ENCODE measurements around the gene ZNF219. TPM values are rescaled to one million over a fixed set of nuclear protein-coding genes. Genes with fewer than 3 reads are reported as not detected.

ZNF219 gene
- total RNA-seq, 2 experiments from 2014 or later = 9.8 to 15.5 TPM

- H3K27ac ChIP-seq (ENCODE audit: low read depth, low read length, poor library complexity, severe bottlenecking) = no peak overlapping the region
- no TSS peak for BruUV-seq (replicated peaks)
- H3K79me2 ChIP-seq (ENCODE audit: insufficient read depth, low read depth, low read length) = no peaks in the 10 kb centered on the region
- no peak for DNase-seq (ENCODE audit: low spot score)
- H2AFZ ChIP-seq (ENCODE audit: low read length) = no peak overlapping the region
- ChIA-PET POLR2A (no interaction called here), CTCF (ENCODE audit: unreplicated experiment) (interaction anchor here (1.1 kb wide), 1 partner anchor 21 kb away, joined by 3 read pairs; no protein-coding TSS in a partner anchor)
- H3K9me3 ChIP-seq (ENCODE audit: low read length) = no peaks in the 10 kb centered on the region
- H3K36me3 ChIP-seq (ENCODE audit: insufficient read depth, low read length) = no peaks in the 10 kb centered on the region
- no peak overlapping the region for H3K4me3 ChIP-seq (ENCODE audit: low read depth, low read length, poor library complexity, severe bottlenecking)
- intact Hi-C loops (cut with micrococcal nuclease; ENCODE audit: unreplicated experiment) = no loop called here
- H4K20me1 ChIP-seq (ENCODE audit: insufficient read depth, low read length) = no peaks in the 10 kb centered on the region
- H3K4me1 ChIP-seq (ENCODE audit: insufficient read depth, low read length, poor library complexity, severe bottlenecking) = no peaks in the 10 kb centered on the region
- H3K4me2 ChIP-seq (ENCODE audit: low read length) = no peak overlapping the region
- TF ChIP-seq CTCF (conservative IDR thresholded peaks at IDR 0.05; ENCODE audit: low read length) (no peak), EZH2phosphoT487 (IDR thresholded peaks at IDR 0.05; ENCODE audit: borderline replicate concordance, low read depth, low read length) (no peak)
- no peaks in the 10 kb centered on the region for H3K9me2 ChIP-seq (ENCODE audit: insufficient read depth, low read length)
Observed at GRCh38 chr14:21078287-21078686, 20.2 kb downstream of the ZNF219 start.

- no peak overlapping the region for H2AFZ ChIP-seq (ENCODE audit: low read length)
- H3K9me2 ChIP-seq (ENCODE audit: insufficient read depth, low read length) = no peaks in the 10 kb centered on the region
- no peak for DNase-seq (ENCODE audit: low spot score)
- CTCF ChIA-PET (ENCODE audit: unreplicated experiment) = interaction anchor here (1.1 kb wide), 1 partner anchor 22 kb away, joined by 3 read pairs; no protein-coding TSS in a partner anchor
- no peaks in the 10 kb centered on the region for H4K20me1 ChIP-seq (ENCODE audit: insufficient read depth, low read length)
- no TSS peak for BruUV-seq (replicated peaks)
- no peaks in the 10 kb centered on the region for H3K79me2 ChIP-seq (ENCODE audit: insufficient read depth, low read depth, low read length)
- H3K9me3 ChIP-seq (ENCODE audit: low read length) = no peaks in the 10 kb centered on the region
- POLR2A ChIA-PET = no interaction called here
- no peak overlapping the region for H3K4me2 ChIP-seq (ENCODE audit: low read length)
- intact Hi-C loops (cut with micrococcal nuclease; ENCODE audit: unreplicated experiment) = no loop called here
- H3K36me3 ChIP-seq (ENCODE audit: insufficient read depth, low read length) = no peaks in the 10 kb centered on the region
- no peak overlapping the region for H3K27ac ChIP-seq (ENCODE audit: low read depth, low read length, poor library complexity, severe bottlenecking)
- TF ChIP-seq CTCF (conservative IDR thresholded peaks at IDR 0.05; ENCODE audit: low read length) (no peak), EZH2phosphoT487 (IDR thresholded peaks at IDR 0.05; ENCODE audit: borderline replicate concordance, low read depth, low read length) (no peak)
- H3K4me3 ChIP-seq (ENCODE audit: low read depth, low read length, poor library complexity, severe bottlenecking) = no peak overlapping the region
- peaks cover 3% of the 10 kb centered on the region for H3K4me1 ChIP-seq (ENCODE audit: insufficient read depth, low read length, poor library complexity, severe bottlenecking)
Observed at GRCh38 chr14:21077672-21078071, 20.8 kb downstream of the ZNF219 start.

- H3K4me2 ChIP-seq (ENCODE audit: low read length) = no peak overlapping the region
- intact Hi-C loops (cut with micrococcal nuclease; ENCODE audit: unreplicated experiment) = no loop called here
- TF ChIP-seq CTCF (conservative IDR thresholded peaks at IDR 0.05; ENCODE audit: low read length) = no peak
- no peak for TF ChIP-seq EZH2phosphoT487 (IDR thresholded peaks at IDR 0.05; ENCODE audit: borderline replicate concordance, low read depth, low read length)
- BruUV-seq (replicated peaks) = no TSS peak
- no peaks in the 10 kb centered on the region for H3K36me3 ChIP-seq (ENCODE audit: insufficient read depth, low read length)
- no peaks in the 10 kb centered on the region for H4K20me1 ChIP-seq (ENCODE audit: insufficient read depth, low read length)
- no peak overlapping the region for H3K27ac ChIP-seq (ENCODE audit: low read depth, low read length, poor library complexity, severe bottlenecking)
- DNase-seq (ENCODE audit: low spot score) = no peak
- no peak overlapping the region for H3K4me3 ChIP-seq (ENCODE audit: low read depth, low read length, poor library complexity, severe bottlenecking)
- no peaks in the 10 kb centered on the region for H3K9me2 ChIP-seq (ENCODE audit: insufficient read depth, low read length)
- H3K9me3 ChIP-seq (ENCODE audit: low read length) = no peaks in the 10 kb centered on the region
- peaks cover 20% of the 10 kb centered on the region for H3K4me1 ChIP-seq (ENCODE audit: insufficient read depth, low read length, poor library complexity, severe bottlenecking)
- H2AFZ ChIP-seq (ENCODE audit: low read length) = no peak overlapping the region
- no peaks in the 10 kb centered on the region for H3K79me2 ChIP-seq (ENCODE audit: insufficient read depth, low read depth, low read length)
- POLR2A ChIA-PET = no interaction called here
- CTCF ChIA-PET (ENCODE audit: unreplicated experiment) = no interaction called here
Observed at GRCh38 chr14:21075719-21076437, 22.6 kb downstream of the ZNF219 start.
